ENCODE results near the gene OR9Q1. TPM values are rescaled to one million over a fixed set of nuclear protein-coding genes. Genes with fewer than 3 reads are reported as not detected.

Gene OR9Q1
- total and polyA plus RNA-seq, 2 experiments from 2014 or later = not detected

GRCh38 chr11:58121096-58121495 is 97.4 kb downstream of the OR9Q1 start:
- H3K27me3 Mint-ChIP-seq (ENCODE audit: insufficient read depth, low read depth, poor library complexity) = peaks cover 2% of the 10 kb centered on the region
- Histone ChIP-seq H3K79me2 (replicated peaks; ENCODE audit: insufficient read depth) (no peaks in the 10 kb centered on the region), H3K36me3 (ENCODE audit: insufficient read depth) (no peaks in the 10 kb centered on the region), H3K27me3 (ENCODE audit: insufficient read depth) (no peaks in the 10 kb centered on the region), H3K4me2 (no peak overlapping the region), H2AFZ (no peak overlapping the region), H3K9me2 (ENCODE audit: insufficient read depth) (peaks cover 3% of the 10 kb centered on the region; the same call in 1 of the 2 replicates), H4K20me1 (replicated peaks; ENCODE audit: insufficient read depth) (no peaks in the 10 kb centered on the region), H3K4me1 (ENCODE audit: insufficient read depth) (no peaks in the 10 kb centered on the region), H3F3A (replicated peaks; ENCODE audit: low read depth) (no peaks in the 10 kb centered on the region), H3K4me3 (no peak overlapping the region), H3K27ac (ENCODE audit: low read depth) (no peak overlapping the region)
- TF ChIP-seq JUNB (IDR thresholded peaks at IDR 0.05; ENCODE audit: unreplicated experiment) = no peak
- no peak for TF ChIP-seq ZNF462 (CRISPR knock-in tag; IDR thresholded peaks at IDR 0.05)
- DNase-seq (ENCODE audit: low spot score) = no peak
- H3K4me3 Mint-ChIP-seq = no peak overlapping the region
- ATAC-seq = no peak
- no peaks in the 10 kb centered on the region for H3K9me3 Mint-ChIP-seq
- no peaks in the 10 kb centered on the region for H3K36me3 Mint-ChIP-seq (ENCODE audit: low read depth)
- no peaks in the 10 kb centered on the region for H3K4me1 Mint-ChIP-seq
- H3K27ac Mint-ChIP-seq = no peak overlapping the region

- no peaks in the 10 kb centered on the region for H3K9me2 ChIP-seq (ENCODE audit: insufficient read depth)
- H3K27me3 ChIP-seq (ENCODE audit: insufficient read depth) = no peaks in the 10 kb centered on the region
- no peaks in the 10 kb centered on the region for H3K36me3 Mint-ChIP-seq (ENCODE audit: low read depth)
- no peak within 1 kb of the TSS for H3K4me3 Mint-ChIP-seq
- peak; percentile 17 for DNase-seq (ENCODE audit: low spot score)
- H3K36me3 ChIP-seq (ENCODE audit: insufficient read depth) = no peaks in the 10 kb centered on the region
- no peak for TF ChIP-seq NANOG (IDR thresholded peaks at IDR 0.05; ENCODE audit: borderline replicate concordance)
- peak; percentile 52 for TF ChIP-seq REST (IDR thresholded peaks at IDR 0.05; ENCODE audit: unreplicated experiment)
- no peak within 1 kb of the TSS for H3K27ac Mint-ChIP-seq
- H3K27me3 Mint-ChIP-seq (ENCODE audit: insufficient read depth, low read depth, poor library complexity) = no peaks in the 10 kb centered on the region
- no peaks in the 10 kb centered on the region for H3F3A ChIP-seq (replicated peaks; ENCODE audit: low read depth)
- H2AFZ ChIP-seq = no peak within 1 kb of the TSS
- H3K4me3 ChIP-seq = no peak within 1 kb of the TSS
- no peaks in the 10 kb centered on the region for H3K79me2 ChIP-seq (replicated peaks; ENCODE audit: insufficient read depth)
- H3K9me3 Mint-ChIP-seq = no peaks in the 10 kb centered on the region
- H3K4me2 ChIP-seq = no peak within 1 kb of the TSS
- H4K20me1 ChIP-seq (replicated peaks; ENCODE audit: insufficient read depth) = no peaks in the 10 kb centered on the region
- no peaks in the 10 kb centered on the region for H3K4me1 ChIP-seq (ENCODE audit: insufficient read depth)
- H3K4me1 Mint-ChIP-seq = no peaks in the 10 kb centered on the region
- no peak within 1 kb of the TSS for H3K27ac ChIP-seq (ENCODE audit: low read depth)
- ATAC-seq = no peak
These were observed 101.8 kb downstream of the OR9Q1 start, which contains the start of gene OR9I1 for GRCh38 chr11:58125469-58125868. TSS of gene OR9I1 (minus strand) at chr11:58125530. CDS start at chr11:58119444, 6,086 bp downstream.

All from GM23338 (cell line).